Neutrophil (primary cell): ENCODE measurements around the gene CNTN4.

Experiments
- H3K27ac ChIP-seq: fragments of 200-600 bp; sonication (generic); 2 replicates; pipeline ENCODE4 v1.5.1; 2016; ENCODE audit warnings: mild to moderate bottlenecking, moderate library complexity
- H3K27me3 ChIP-seq: fragments of 200-600 bp; sonication (generic); 2 replicates; pipeline ENCODE4 v1.6.0; 2016; ENCODE audit warnings: mild to moderate bottlenecking
- H3K36me3 ChIP-seq: fragments of 200-600 bp; sonication (generic); 2 replicates; pipeline ENCODE4 v1.5.1; 2017
- H3K4me1 ChIP-seq, 2 experiments: fragments of 200-600 bp in 1 of 2; sonication (generic) in 1 of 2; 1 replicate in 1 of 2; 2 replicates in 1 of 2; pipeline versions ENCODE4 v1.5.1 to v1.6.1; 2013 to 2016; ENCODE audit warnings: low read depth in 1 of 2, low read length in 1 of 2, mild to moderate bottlenecking in 1 of 2, moderate library complexity in 1 of 2; ENCODE audit not compliant: control insufficient read depth in 1 of 2, insufficient read depth in 1 of 2
- H3K4me3 ChIP-seq, 2 experiments: fragments of 200-600 bp in 1 of 2; sonication (generic) in 1 of 2; 1 replicate in 1 of 2; 2 replicates in 1 of 2; pipeline ENCODE4 v1.5.1; 2013 to 2016; ENCODE audit warnings: low read depth in 1 of 2, low read length in 1 of 2, mild to moderate bottlenecking in 1 of 2, moderate library complexity in 1 of 2
- H3K9me3 ChIP-seq: fragments of 200-600 bp; sonication (generic); 2 replicates; pipeline ENCODE4 v1.5.1; 2016
- TF ChIP-seq, protein P1 (sequence below): fragments of 200-600 bp; sonication (generic); IDR thresholded peaks from 2 replicates; pipeline ENCODE4 v1.5.1; 2016; ENCODE audit warnings: antibody characterized with exemption

The CNTN4 gene

DNA sequence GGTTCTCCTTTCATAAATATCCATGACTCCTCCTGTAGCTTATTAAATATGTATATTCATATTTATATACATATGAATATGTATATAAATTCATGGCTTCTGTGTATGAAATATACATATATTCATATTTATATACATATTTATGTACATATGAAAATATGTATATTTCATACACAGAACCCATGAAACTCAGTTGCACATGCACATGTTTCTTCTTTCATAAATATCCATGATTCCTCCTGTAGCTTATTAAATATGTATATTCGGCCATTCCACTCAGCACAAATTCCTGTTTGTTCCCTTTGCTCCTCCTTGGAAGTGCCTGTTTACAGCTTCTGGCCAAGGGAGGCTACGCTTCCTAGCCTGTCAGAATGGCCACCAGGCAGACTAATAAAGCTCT is 789.9 kb downstream of the CNTN4 start:
- Histone ChIP-seq H3K27ac (no peak overlapping the region), H3K4me3 (no peak overlapping the region), H3K4me1 (no peaks in the 10 kb centered on the region), H3K27me3 (peaks cover 6% of the 10 kb centered on the region), H3K9me3 (no peaks in the 10 kb centered on the region), H3K36me3 (no peaks in the 10 kb centered on the region)
- TF ChIP-seq, protein P1, sequence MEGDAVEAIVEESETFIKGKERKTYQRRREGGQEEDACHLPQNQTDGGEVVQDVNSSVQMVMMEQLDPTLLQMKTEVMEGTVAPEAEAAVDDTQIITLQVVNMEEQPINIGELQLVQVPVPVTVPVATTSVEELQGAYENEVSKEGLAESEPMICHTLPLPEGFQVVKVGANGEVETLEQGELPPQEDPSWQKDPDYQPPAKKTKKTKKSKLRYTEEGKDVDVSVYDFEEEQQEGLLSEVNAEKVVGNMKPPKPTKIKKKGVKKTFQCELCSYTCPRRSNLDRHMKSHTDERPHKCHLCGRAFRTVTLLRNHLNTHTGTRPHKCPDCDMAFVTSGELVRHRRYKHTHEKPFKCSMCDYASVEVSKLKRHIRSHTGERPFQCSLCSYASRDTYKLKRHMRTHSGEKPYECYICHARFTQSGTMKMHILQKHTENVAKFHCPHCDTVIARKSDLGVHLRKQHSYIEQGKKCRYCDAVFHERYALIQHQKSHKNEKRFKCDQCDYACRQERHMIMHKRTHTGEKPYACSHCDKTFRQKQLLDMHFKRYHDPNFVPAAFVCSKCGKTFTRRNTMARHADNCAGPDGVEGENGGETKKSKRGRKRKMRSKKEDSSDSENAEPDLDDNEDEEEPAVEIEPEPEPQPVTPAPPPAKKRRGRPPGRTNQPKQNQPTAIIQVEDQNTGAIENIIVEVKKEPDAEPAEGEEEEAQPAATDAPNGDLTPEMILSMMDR: no peak

- Histone ChIP-seq H3K9me3 (no peaks in the 10 kb centered on the region), H3K4me1 (no peaks in the 10 kb centered on the region), H3K27ac (no peak overlapping the region), H3K27me3 (peaks cover 6% of the 10 kb centered on the region), H3K36me3 (no peaks in the 10 kb centered on the region), H3K4me3 (no peak overlapping the region)
- TF ChIP-seq, protein P1: no peak
Measured at GRCh38 chr3:2889736-2890135, 791.1 kb downstream of the CNTN4 start.

DNA sequence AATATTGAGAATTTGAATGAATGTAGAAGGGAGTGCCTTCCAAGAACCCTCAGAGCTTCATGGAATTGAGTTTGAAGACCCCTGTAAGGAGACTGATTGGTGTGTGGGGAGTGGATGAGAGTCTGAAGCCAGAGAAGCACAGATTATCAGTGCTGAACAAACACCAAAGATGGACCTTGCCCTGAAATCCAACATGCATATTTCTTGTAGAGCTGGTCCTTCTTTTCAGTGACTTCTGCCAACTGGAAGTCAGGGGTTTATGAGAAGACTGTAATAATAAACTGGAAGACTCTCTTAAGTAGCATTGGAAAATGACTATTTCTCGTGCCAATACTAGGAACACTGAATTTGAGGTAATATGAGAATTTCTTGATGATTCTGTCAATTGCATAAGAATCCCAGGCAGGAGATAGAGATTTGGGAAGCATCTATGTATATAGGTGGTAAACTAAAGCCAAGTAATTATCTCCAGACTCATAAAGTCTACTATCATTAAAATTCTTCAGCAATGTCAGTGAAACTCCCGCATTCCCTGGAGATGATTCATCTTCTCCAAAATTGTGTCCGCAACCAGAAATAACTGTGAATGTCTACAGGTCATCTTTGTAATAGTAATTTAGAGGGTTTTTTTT is 797.8 kb downstream of the CNTN4 start:
- H3K9me3 ChIP-seq: no peaks in the 10 kb centered on the region
- H3K4me1 ChIP-seq: no peaks in the 10 kb centered on the region
- no peaks in the 10 kb centered on the region for H3K36me3 ChIP-seq
- no peaks in the 10 kb centered on the region for H3K27me3 ChIP-seq
- no peak overlapping the region for H3K27ac ChIP-seq
- TF ChIP-seq, protein P1: no peak
- H3K4me3 ChIP-seq: no peak overlapping the region

- TF ChIP-seq, protein P1: no peak
- Histone ChIP-seq H3K4me3 (no peak overlapping the region), H3K36me3 (no peaks in the 10 kb centered on the region), H3K4me1 (no peaks in the 10 kb centered on the region), H3K27me3 (no peaks in the 10 kb centered on the region), H3K9me3 (no peaks in the 10 kb centered on the region), H3K27ac (no peak overlapping the region)
Measured at GRCh38 chr3:2897821-2898220, 799.2 kb downstream of the CNTN4 start.

- Histone ChIP-seq H3K36me3 (no peaks in the 10 kb centered on the region), H3K27ac (no peak overlapping the region), H3K4me3 (no peak overlapping the region), H3K4me1 (no peaks in the 10 kb centered on the region), H3K27me3 (no peaks in the 10 kb centered on the region), H3K9me3 (no peaks in the 10 kb centered on the region)
- TF ChIP-seq, protein P1: no peak
Measured at GRCh38 chr3:2898591-2899353, 800.1 kb downstream of the CNTN4 start.
